GM12864 (cell line): Measurements from ENCODE around the gene HTD2.

Experiments
- DNase-seq: peaks from one replicate; pipeline ENCODE4 v3.0.0-alpha.2; 2011; ENCODE audit warnings: low read depth
- H3K4me3 ChIP-seq: 2 replicates; pipeline ENCODE4 v1.5.1; 2011; ENCODE audit warnings: mild to moderate bottlenecking, low read depth, low read length, control low read depth
- TF ChIP-seq, protein P1 (sequence below): IDR thresholded peaks from 2 replicates; pipeline ENCODE4 v1.5.1; 2011; ENCODE audit warnings: low read depth, mild to moderate bottlenecking, moderate library complexity, low read length, control low read depth, inconsistent platforms; ENCODE audit errors: missing control alignments

HTD2 gene

DNA sequence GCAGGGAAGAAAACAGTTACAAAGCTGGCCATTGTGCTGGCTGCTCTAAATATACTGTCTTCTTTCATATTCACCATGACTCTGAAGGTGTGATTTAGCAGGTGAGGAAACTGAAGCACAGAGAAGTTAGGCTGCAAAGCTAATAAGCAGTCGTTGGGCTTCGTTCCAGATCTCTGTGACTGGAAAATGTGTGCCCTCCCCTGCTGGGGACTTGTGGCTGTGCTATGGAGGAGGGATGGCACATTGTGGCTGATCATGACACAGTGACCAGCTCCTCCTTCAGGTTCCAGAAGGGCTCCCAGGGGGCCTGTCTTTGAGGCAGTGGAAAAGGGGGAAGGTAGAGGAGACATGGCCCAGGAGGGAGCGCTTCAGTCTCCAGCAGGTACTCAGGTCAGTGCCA, 45.6 kb downstream of the HTD2 start:
- DNase-seq, result no peak
- TF ChIP-seq, protein P1, sequence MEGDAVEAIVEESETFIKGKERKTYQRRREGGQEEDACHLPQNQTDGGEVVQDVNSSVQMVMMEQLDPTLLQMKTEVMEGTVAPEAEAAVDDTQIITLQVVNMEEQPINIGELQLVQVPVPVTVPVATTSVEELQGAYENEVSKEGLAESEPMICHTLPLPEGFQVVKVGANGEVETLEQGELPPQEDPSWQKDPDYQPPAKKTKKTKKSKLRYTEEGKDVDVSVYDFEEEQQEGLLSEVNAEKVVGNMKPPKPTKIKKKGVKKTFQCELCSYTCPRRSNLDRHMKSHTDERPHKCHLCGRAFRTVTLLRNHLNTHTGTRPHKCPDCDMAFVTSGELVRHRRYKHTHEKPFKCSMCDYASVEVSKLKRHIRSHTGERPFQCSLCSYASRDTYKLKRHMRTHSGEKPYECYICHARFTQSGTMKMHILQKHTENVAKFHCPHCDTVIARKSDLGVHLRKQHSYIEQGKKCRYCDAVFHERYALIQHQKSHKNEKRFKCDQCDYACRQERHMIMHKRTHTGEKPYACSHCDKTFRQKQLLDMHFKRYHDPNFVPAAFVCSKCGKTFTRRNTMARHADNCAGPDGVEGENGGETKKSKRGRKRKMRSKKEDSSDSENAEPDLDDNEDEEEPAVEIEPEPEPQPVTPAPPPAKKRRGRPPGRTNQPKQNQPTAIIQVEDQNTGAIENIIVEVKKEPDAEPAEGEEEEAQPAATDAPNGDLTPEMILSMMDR, result peak; percentile 10
- H3K4me3 ChIP-seq, result no peak overlapping the region

DNA sequence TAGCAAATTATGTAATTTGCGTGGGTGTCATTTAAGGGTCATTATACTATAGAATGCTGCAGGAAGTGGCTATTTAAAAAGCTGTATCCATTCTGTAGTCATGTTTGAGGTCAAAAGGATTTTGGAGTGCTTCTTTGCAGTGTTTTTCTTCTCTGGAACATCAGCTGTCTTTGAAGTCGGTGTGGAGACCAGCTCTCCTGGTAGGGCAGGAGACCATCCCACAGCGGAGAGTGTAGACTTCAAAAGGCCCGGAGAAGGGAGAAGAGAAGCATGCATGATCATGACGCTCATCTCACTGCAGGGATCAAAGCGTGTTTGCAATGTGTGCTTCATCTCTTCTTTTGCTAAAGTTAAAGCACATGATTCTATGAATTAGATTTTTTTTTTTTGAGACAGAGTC, 46.3 kb downstream of the HTD2 start:
- TF ChIP-seq, protein P1, result no peak
- no peak overlapping the region for H3K4me3 ChIP-seq
- DNase-seq, result no peak

DNA sequence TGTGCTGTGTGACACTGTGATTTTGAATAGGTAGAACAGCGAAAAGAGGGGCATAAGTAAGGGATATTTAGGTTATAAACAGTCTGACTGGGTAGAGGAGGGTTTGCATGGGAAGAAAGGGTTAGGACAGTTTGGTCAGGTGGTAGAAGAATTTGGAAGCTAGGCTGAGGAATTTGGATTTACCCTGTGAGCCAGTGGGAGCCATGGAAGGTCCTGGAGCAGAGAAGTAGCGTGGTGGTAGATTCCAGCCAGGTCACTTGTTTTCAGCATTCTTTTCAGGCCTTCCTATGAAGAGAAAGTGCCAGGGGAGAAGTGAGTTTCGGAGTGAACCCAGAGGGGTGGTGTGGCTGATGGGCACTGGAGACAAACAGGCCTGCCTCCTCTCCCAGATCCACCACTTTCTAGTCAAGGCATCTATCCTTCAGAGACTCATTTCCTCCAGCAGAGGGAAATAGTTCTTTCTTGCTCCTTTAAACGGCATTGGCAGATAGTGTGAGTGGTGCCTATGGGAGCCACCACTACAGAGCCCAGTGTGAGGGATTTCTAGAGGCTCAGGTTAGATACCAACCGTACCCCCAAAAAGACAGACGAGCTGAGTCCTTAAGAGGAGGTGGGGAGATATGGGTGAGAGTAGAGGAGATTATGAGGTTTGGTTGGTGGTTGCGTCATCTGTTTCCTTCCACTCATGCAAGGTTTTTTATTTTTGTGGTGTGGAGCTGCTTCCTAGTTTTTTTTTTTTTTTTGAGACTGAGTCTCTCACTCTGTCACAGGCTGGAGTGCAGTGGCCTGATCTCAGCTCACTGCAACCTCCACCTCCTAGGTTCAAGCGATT, 47.6 kb downstream of the HTD2 start:
- no peak for DNase-seq
- TF ChIP-seq, protein P1, result no peak
- no peak overlapping the region for H3K4me3 ChIP-seq

DNA sequence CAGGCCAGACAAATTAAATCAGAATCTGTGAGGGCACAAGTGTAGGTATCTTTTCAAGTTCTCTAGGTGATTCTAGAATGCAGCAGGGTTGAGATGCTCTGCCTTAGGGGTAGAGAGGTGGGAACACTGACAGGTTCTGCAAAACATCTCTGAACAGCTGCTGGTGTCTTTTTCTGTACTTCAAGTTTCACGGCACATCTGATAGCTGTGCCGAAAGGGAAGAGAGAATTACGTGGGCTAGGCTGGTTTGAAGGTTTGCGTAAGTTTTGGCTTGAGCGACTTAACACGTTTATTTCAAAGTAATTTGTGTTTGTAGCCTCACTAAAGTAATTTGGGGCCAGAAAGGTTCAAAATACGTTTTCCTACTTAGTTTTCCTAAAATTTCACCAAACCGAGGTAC, 48.9 kb downstream of the HTD2 start:
- TF ChIP-seq, protein P1, result no peak
- no peak for DNase-seq
- no peak overlapping the region for H3K4me3 ChIP-seq

- no peak overlapping the region for H3K4me3 ChIP-seq
- TF ChIP-seq, protein P1, result no peak
- no peak for DNase-seq
Observed at GRCh38 chr3:58356054-58356453, 49.7 kb downstream of the HTD2 start.

GRCh38 chr3:58357402-58357801, 51.1 kb downstream of the HTD2 start:
- H3K4me3 ChIP-seq, result no peak overlapping the region
- no peak for DNase-seq
- TF ChIP-seq, protein P1, result no peak

DNA sequence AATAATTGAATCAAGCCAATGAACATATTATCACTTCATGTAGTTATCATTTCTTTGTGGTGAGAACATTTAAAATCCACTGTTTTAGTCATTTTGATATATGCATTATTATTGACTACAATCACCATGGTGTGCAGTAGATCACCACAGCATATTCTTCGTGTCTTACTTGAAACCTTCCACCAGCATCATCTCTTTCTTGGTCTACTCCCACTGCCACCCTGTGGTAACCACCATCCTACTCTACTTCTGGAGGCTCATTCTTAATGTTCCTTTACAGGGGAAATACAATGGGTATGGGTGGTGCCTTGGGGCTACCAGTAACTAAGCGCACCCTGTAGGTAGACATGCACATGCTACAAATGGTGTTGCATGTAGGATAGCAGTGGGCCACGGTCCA, 51.8 kb downstream of the HTD2 start:
- no peak for DNase-seq
- TF ChIP-seq, protein P1, result no peak
- no peak overlapping the region for H3K4me3 ChIP-seq
